Inferior parietal cortex (tissue), 1 donor: Measurements from ENCODE around the gene VPS39.

Source experiments
- DNase-seq: peaks from one replicate; pipeline ENCODE4 v3.0.0-alpha.2; 2016; ENCODE audit errors: extremely low spot score

Gene VPS39

DNA sequence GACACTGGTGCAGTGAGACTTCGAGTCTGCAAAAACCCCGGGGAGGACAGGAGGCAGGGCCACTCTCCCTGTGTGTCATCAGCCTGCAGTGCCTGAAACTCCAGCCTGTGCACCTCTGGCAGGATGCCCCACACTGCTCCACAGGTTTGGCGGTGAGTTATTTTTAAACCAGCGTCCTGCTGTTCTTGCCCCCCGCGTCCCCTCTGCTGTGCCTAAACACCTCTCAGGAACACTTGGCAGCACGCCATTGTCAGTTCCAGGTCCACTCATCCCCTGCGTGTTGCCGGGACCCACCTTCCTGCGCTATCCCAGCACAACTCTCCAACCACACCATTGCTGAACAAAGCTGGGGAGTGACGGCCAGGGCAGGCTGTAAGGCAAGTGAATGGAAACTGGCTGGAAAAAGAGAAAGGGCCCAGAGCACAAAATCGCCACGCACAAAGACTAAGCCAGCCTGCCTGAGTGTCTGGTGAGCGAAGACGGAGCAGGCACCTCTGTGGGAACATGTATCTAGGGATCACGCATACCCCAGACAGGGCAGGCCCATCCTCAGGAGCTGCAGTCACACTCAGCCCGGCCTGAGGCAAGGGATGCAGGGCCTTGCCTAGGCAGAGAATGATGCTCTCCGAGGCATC lies 48.6 kb downstream of the VPS39 start:
- DNase-seq: no peak

DNA sequence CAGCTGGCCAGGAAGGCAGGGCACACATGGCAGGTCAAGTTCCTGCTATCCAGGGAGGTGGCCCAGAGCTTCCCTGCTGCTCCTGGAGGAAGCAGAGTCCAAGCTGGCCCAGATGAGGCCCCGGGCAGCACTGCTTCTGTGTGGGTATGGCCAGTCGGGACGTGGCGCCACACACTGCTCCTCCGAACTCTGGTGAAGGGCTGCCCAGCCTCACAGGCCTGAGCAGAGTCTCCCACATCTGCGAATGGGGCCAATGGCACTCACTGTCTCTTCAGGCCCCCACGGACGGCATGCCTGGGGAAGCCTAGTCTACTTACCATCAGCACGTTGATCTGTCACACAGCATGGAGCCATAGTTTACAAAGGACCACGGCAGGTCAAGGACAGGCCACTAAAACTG lies 49.2 kb downstream of the VPS39 start:
- no peak for DNase-seq

DNA sequence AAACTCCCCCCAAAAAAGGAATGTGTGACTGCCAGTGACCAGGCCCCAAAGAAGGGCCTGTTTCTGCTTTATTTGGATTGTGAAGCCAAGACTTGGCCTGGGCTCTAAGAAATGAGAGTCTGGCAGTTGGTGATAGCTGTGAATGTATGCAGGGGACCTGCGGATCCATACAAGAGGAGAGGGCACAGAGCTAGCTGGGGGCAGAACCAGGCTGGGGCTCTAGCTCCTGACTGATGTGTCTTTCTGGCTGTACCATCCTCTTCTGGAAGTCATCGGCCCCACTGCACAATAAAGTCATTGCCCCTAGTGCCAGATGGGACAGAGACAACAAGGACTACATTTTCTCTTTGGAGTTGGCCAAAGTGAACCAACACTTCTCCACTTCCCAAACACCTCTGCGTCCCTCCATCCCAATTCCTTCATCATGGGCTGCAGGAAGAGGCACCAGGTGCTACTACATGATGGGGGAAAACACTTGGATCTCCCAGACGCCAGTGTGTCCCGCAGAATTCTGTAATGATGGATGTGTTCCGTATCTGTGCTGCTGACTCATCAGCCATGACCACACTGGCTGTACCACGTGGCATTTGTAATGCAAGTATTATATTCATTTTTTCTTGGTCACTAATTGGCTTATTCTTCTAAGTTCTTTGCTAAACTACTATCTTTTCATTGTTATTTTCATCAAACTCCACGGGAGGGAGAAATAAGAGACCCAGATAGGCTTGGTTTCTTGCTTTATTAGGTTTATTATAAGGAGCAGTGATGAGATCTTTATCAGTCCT lies 49.9 kb downstream of the VPS39 start:
- DNase-seq: no peak

DNA sequence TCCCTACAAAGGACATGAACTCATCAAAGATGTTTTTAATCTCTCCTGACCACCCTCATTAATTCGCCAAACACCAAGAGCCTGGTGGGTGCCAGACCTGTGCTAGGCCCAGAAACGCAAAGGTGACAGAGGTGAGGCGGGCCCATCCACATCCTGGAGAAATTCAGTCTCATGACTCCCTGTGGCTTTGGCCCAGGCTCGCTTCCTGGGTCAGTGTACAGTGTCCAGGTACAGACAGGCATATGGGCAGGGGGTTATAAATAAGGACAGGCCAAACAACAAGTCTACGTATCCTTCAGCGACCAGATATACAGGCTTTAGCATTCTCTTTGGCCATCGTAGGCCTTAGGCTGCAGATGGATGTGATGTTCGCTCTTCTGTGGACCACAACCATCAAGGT lies 50.7 kb downstream of the VPS39 start:
- DNase-seq: no peak

DNA sequence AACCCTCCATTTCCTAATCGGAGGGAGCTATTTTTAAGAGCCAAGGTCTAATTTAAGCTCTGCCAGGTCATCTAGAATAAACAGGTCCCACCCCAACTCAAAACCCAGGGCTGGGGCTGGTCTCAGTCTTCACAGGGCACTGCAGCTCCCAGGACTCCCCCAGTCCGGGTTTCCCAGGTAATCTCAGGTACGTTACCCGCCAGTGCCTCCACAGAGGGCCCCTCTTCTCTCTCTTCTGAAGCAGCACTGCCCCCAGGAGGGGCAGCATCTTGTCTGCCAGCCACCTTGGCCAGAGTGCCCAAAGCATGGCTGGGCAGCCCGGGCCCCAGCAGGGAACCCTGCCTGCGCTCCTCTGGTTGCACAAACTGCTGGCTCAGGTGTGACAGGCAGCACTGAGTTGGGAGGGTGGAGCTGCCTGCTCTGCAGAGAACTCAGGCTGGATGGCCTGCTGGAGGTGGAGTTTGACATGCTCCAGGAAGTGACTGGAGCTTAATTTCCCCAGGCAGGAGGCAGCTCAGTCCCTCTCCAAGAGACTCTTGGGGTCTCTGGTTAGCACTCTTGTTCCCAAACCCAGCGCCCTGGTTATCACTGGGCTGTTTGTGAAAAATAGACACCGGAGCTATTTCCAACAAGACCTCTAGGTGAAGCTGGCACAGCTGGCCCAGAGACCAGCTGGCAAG lies 51.7 kb downstream of the VPS39 start, which contains the start of gene PLA2G4F:
Gene PLA2G4F (minus strand): TSS at position 394 of the 680 bp plus-strand sequence. CDS start 87 bp downstream, at position 307.
- no peak for DNase-seq

DNA sequence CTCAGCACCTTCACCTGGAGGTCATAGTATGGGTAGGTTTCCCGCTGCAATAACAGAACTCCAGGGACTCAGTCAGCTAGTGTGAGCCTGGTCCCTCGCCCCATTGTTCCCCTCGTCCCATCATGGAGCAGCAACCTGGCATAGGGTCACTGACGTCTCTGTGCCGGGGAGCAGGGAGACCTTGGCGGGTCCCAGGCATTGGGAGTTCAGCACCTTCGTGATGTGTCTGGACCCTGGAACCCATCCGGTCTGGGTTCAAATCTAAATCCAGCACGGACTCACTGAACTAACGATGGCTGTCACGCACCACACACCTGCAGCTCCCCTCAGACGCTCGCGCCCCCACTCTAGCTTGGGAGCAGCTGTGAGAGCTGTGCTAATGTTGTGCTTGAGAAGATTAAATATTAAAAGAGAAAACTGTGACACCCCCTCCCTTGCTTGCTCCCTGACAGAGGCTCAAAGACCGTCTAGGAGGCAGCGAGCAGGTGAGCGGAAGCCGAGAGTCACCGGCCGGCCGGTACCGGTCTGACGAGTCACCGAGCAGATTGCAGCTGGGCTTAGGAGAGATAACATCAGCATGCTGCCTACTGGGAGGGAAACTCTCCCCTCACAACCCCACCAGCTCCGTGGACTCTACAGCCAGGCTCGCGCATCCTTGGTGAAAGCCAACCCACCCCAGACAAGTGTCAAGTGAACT lies 52.4 kb downstream of the VPS39 start:
- DNase-seq: no peak

DNA sequence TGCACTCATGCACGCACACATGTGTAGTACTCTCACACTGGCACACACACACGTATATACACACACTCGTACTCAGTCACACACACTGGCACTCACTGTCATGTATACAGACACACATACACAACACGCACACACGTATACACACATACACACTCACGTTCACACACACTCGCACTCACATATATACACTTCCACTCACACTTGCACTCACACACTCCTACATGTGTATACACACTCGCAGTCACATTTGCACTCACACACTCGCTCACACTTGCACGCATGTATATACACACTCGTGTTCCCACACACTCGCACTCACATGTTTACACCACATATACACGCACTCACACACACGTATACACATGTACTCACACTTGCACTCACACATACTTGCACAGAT lies 53.1 kb downstream of the VPS39 start:
- DNase-seq: no peak

DNA sequence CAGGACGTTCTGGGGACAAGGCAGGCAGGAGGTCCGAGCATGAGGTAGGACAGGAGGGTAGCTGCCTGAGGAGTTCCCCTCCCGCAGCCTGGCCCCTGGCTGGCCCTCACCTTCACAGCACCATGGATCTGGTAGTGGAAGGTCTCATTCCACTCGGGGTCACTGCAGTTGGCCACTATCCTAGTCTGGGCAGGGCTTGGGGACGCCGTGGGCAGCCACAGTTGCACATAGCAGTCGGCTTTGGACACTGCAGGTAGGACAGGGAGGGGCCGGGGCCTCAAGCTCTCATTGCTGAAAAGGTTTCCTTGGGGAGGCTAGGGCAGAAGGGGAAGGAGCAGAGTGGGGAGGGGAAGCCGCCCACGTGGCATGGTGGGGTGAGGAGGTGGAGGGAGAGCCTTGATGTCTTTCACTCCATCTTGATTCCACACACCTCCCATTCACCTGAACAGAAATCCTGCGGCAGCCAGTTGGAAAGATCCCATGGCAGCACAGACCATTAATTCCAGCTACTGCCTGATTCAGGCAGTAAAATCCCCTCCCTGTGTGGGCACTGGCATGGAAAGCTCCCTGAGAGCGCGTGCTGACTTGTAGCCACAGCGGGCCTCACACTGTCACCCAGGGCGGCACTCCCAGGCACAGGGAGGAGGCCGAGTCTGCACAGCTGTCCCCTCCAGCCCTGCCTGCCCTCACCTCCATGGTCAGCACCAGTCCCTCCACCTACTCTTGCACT lies 53.7 kb downstream of the VPS39 start:
- DNase-seq: no peak

DNA sequence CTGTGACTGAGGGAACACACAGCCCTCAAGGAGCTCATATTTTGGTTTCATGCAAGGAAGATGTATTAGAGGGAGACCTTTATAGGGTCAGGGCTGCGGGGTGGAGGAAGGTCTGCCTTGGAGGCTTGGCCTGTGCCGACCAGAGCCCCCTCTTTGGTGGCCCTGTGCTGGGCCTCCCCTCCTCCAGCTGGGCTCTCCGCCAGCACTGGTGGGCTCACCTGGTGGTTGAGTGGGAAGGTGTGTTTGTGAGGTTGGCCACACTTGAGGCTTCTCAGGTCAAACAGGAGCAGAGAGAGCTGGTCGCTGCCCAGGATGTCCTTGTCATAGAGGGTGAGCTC lies 54.3 kb downstream of the VPS39 start:
- DNase-seq: no peak

DNA sequence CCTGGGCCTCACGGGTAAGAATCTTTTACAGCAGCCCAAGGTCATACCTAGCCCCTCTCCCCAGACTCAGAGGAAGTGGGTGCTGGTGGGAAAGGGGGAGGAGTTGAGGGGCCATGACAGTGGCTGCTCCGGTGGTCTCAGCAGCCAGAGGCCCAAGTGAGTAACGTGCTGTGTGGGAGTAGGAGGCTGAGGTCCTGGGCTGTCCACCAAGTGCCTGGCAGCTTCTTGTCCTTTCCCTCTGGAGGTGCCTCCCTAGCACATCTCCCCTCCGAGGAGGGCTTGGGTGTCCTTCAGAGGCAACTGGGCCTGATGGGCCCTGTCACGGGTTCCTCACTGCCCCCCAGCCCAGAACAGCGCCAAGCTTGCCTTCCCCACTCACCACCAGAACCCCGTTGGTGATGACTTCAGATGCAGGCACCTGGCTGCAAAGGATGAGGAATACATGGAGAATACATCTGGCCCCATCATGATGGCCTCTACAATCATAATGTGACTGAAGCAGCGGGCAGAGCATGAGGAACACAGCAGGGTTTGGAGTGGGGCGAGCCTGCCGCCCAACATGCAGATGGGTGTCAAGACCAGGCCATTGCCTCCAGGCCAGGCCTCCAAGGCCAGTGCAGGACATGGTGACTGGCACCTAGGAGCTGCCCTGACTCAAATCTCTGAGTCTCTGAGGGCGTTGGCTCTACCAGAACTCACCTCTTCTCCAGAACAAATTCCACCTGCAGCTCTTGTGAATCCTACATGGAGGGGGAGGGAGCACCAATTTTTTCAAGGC lies 55.0 kb downstream of the VPS39 start:
- no peak for DNase-seq

DNA sequence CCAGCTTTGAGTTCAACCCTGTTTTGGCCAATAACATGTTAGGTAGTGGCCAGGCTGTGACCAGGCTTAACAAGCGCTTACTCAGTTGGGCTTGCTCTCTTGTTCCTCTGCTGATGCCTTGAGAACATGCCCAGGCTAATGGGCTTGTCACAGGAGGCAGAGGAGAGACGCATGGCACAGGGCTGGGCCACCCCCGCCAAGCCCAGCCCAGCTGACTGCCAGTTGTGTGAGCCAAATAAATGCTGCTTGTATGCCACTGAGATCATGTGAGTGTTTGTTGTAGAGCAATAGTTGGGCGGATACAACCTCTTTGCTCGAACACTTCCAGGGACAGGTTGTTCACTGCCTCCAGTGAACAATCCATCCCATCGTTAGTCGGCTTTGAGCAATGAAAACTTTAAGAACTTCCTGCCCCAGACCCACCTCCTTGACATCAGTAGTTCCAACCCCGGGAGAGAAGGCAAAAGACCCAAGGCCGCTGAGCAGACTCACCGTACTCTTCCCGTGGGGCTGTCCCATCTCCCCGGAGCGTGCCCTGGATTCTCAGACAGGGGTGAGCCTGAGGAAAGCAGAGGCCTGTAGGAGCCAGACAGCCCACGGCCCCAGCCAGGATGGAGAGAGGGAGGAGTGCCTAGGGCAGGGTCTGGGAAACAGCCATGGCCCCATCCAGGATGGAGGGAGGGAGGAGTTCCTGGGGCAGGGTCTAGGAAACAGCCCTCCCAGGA lies 55.7 kb downstream of the VPS39 start:
- no peak for DNase-seq

DNA sequence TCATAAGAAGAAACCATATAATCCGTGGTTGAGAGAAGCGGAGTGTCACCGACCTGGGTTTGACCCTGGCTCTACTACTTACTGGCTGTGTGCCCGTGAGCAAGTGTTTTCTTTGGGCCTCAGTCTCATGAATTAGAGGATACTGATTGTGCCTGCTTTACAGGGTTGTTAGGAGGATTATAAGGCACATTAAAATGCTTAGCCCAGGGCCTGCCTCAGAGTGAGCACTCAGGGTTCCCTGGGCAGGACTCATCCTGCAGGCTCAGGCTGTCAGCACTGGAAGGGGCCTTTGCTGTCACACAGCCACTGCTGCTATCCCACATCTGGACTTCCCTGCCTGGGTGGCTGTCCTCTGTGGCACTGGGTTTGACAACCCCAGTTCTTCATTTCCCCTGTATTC lies 56.4 kb downstream of the VPS39 start:
- no peak for DNase-seq

DNA sequence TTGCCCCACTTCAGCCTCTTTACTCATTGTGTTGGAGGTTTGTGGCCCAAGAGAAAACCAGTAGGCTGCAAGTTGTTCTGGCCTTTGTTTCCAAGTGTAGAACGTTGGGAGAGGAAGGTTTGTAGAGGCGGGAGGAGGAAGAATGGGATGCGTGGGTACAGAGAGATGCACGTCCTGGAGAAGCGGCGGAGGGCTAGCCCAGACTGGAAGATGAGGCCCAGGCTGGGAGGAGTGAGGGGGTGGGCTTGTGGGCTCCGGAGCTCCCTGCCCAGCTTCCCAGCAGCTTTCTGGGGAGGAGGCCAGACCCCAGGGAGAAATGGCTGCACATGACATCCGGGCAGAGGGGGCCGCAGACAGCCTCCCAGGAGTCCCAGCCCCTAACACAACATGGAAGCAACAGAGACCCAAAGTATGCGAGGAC lies 57.0 kb downstream of the VPS39 start:
- DNase-seq: no peak

DNA sequence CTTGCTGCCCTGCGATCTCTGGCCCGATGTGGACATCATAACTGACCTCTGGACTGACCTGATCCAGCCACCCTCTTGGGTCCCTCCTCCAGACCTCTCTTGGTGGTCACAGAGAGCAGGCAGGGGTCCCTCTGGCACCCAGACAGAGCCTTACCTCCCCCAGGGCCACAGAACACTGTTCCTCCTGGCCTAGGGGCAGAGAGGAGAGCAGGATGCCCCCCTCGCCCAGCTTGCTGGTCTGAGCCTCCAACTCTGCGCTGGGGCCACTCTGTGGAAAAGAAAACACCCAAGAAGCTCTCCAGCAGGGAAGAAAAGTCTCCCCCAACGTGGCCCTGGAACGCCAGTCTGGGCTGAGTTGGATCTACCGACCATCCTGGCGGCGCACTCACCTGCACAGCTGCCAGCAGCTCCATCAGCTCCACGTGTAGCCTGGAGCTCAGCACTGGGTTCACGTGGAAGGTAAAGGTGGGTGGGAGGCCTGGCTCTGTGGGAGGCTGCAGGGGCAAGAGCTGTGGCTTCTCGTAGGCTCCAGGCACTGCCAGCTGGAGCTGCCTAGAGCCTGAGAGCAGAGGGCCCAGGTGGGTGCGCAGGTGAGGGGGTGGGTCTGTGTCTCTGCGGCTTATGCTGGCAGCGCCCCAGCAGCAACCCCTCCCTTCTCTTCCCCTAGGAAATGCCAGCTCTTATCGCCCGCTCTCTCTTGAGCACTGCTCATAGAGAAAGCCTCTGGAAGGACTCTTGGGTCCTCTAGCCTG lies 57.7 kb downstream of the VPS39 start:
- DNase-seq: no peak

DNA sequence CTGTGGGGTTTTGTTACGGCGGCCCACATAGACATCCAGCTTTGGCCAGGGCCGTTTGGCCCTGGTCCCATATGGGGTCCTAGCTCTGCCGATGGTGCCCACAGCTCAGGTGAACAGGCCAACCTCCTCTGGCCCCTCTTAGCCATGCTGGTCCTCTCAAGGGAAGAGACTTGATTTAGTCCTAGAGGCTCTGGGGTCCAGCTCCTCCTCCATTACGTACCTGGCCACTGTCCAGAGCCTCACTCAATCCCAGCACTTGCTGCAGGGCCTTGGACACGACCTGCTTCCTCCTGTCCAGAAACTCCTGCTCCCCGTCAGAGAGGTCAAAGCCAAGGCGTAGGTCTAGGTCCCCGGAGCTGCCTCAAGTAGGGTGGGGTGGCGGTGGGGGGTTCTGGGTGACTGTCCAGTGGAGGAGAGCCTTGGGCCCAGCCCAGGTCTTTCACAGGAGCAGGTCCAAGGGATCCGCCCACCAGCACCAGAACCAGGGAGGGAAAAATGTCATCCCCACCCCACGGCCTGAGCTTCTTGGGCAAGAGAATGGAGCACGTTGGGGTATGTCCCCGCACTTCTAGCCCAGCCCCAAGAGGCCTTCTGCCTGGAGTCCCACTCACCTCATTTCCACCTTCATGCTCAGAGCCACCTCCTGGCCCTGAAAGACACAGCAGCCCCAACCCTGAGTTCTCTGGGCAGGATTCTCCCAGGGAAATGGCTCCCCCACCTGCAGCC lies 58.4 kb downstream of the VPS39 start:
- no peak for DNase-seq

DNA sequence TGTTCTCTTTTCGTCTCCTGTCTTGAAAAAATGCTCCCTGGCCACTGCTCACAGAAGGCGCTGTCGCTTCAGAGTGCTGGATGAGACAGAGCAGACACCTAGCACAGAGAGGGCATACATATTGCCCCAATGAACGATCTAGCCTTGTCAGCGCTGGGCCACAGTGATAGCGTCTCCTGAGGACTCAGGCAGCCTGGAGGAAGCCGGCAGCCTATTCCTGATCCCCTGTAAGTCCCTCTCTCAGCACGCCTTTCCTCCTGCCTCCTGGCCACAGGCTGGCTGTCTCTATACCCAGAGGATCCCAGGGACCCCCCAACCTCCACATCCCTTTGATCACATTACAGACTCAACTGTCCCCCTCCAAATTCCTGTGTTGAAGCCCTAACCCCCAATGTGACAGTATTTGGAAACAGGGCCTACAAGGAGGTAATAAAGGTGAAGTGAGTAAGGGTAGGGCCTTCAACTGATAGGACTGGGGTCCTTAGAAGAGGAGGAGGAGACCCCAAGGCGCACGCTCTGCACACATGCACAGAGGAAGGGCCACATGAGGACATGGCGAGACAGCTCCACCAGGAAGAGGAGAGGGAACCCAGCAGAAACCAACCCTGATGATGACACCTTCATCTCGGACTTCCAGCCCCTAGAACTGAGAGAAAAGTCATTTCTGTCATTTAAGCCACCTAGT lies 59.2 kb downstream of the VPS39 start:
- no peak for DNase-seq

DNA sequence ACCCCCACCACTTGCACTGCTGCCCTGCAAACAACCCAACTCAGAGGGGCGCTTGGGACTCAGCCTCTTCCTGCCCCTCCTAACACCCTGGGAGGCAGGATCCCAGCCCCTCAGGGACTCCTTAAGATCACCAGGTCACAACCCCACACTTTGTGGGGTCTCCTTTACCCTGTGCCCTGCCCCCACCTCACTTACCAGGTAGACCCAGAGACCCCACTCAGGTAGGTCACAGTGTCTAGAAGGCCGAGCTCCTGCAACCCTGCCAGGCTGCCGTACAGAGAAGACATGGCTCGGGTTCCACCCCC lies 60.7 kb downstream of the VPS39 start:
- no peak for DNase-seq
